ENCODE data around the gene ADGRG1.
"Not testable (repeated sequence)": the region's sequence is repeated elsewhere in the genome, so short reads cannot be mapped to it uniquely, and the experiment has no call there.

The ADGRG1 gene

DNA sequence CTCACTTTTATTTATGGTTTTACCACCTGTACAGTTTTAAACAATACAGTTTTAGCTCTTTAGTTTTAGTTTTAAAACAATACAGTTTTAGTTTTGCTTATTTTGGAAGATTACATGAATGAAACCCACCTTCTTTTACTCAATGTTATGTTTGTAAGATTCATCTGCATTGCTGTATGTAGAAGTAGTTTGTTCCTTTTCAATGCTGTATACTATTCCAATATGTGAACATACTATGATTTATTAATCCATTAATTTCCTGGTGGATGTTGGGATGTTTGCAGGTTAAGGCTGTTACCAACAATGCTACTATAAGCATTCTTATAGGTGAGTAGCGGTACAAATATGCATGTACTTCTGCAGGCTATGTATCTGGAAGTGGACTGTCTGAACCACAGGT lies 34.4 kb upstream of the ADGRG1 start:
- Histone ChIP-seq H3K9ac (ENCODE audit: low read length in 2 of 2) (no peak overlapping the region), H3K4me3 (ENCODE audit: low read length in 2 of 2) (no peak overlapping the region), H3K27me3 (ENCODE audit: control insufficient read depth in 1 of 2, insufficient read depth in 2 of 2, low read length in 2 of 2) (peaks cover 0 to 11% of the 10 kb centered on the region in 2 donors), H3K36me3 (ENCODE audit: control insufficient read depth in 2 of 2, insufficient read depth in 2 of 2, low read length in 2 of 2) (no peaks in the 10 kb centered on the region), H3K4me1 (ENCODE audit: control insufficient read depth, insufficient read depth, low read length) (no peaks in the 10 kb centered on the region), H3K27ac (ENCODE audit: low read length) (no peak overlapping the region), H3K9me3 (ENCODE audit: control insufficient read depth in 2 of 2, low read length in 2 of 2) (no peaks in the 10 kb centered on the region)

- Histone ChIP-seq H3K36me3 (ENCODE audit: control insufficient read depth in 2 of 2, insufficient read depth in 2 of 2, low read length in 2 of 2) (no peaks in the 10 kb centered on the region), H3K4me1 (ENCODE audit: control insufficient read depth, insufficient read depth, low read length) (no peaks in the 10 kb centered on the region), H3K27ac (ENCODE audit: low read length) (no peak overlapping the region), H3K27me3 (ENCODE audit: control insufficient read depth in 1 of 2, insufficient read depth in 2 of 2, low read length in 2 of 2) (peaks cover 0 to 11% of the 10 kb centered on the region in 2 donors), H3K4me3 (ENCODE audit: low read length in 2 of 2) (no peak overlapping the region), H3K9me3 (ENCODE audit: control insufficient read depth in 2 of 2, low read length in 2 of 2) (no peaks in the 10 kb centered on the region), H3K9ac (ENCODE audit: low read length in 2 of 2) (no peak overlapping the region)
Measured at GRCh38 chr16:57594531-57595031, 33.8 kb upstream of the ADGRG1 start.

DNA sequence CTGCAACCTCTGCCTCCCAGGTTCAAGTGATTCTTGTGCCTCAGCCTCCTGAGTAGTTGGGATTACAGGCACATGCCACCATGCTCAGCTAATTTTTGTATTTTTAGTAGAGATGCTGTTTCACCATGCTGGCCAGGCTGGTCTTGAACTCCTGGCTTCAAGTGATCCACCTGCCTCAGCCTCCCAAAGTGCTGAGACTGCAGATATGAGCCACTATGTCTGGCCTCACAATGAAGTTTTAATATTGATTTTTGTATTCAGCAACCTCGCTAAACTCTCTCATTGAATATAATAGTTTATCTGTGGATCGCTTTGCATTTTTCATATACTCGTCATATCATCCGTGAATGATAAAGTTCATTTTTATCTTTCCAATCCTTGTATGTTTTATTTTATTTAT lies 32.2 kb upstream of the ADGRG1 start:
- not testable (repeated sequence) for H3K4me1 ChIP-seq (ENCODE audit: control insufficient read depth, insufficient read depth, low read length); H3K4me3 ChIP-seq (ENCODE audit: low read length in 2 of 2); H3K27ac ChIP-seq (ENCODE audit: low read length); H3K9me3 ChIP-seq (ENCODE audit: control insufficient read depth in 2 of 2, low read length in 2 of 2); H3K36me3 ChIP-seq (ENCODE audit: control insufficient read depth in 2 of 2, insufficient read depth in 2 of 2, low read length in 2 of 2); H3K9ac ChIP-seq (ENCODE audit: low read length in 2 of 2)
- peaks cover 9 to 15% of the 10 kb centered on the region in 2 donors for H3K27me3 ChIP-seq (ENCODE audit: control insufficient read depth in 1 of 2, insufficient read depth in 2 of 2, low read length in 2 of 2)

DNA sequence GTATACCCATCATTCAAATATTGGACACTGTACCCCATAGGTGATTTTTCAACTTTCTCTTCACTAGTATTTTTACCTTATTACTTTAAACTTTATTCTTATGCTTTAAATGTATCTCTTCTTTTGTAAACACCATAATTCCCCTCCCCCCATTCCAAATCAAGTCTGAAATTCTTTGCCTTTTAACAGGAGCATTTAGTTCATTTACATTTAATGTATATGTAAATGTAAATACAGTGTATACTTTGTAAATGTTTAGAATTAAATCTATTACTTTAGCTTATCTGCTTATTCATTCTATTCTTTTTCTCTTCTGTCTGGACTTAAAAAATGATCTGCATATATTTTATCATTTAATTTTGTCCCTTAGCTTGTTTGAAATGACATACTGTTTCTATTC lies 30.0 kb upstream of the ADGRG1 start:
- Histone ChIP-seq H3K9ac (ENCODE audit: low read length in 2 of 2) (no peak overlapping the region), H3K27me3 (ENCODE audit: control insufficient read depth in 1 of 2, insufficient read depth in 2 of 2, low read length in 2 of 2) (peaks cover 9 to 17% of the 10 kb centered on the region in 2 donors), H3K9me3 (ENCODE audit: control insufficient read depth in 2 of 2, low read length in 2 of 2) (no peaks in the 10 kb centered on the region), H3K4me1 (ENCODE audit: control insufficient read depth, insufficient read depth, low read length) (no peaks in the 10 kb centered on the region), H3K4me3 (ENCODE audit: low read length in 2 of 2) (no peak overlapping the region), H3K27ac (ENCODE audit: low read length) (no peak overlapping the region), H3K36me3 (ENCODE audit: control insufficient read depth in 2 of 2, insufficient read depth in 2 of 2, low read length in 2 of 2) (no peaks in the 10 kb centered on the region)

DNA sequence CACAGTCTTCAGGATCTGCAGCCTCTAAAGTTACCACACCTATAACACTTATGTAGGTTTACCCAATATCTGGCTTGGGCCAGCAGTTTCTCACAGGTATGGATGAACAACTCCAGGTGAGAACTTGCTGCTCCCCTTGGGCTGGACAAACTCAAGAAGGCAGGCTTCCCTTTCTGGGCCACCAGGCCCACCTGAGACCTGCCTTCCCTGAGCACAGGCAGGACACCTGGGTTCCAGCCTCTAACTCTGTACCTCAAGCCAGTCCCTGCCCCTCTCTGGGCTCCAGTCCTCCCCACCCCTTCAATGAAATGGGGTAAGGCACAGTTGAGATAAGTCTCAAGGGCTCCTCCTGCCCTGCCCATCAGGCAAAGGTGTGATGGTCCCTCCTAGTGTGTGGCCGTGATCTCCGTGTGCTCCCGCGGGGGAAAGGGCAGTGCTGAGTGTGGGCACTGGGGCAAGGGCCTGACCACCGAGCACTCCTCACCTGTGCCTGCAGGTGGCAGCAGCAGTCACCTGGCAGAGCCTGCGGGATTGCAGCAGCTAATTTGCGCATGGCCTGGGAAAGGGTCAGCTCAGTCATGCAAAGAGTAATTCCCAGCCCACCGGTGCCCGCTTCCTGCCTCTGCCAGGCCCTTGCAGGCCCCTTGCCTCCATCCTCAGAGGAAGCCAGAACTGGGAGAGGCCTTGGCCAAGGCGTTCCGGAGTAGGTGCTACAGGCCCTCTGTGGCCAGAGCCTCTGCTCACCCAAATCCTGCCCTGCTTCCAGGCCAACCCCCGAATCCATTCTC lies 28.2 kb upstream of the ADGRG1 start:
- Histone ChIP-seq H3K9ac (ENCODE audit: low read length in 2 of 2) (no peak overlapping the region), H3K36me3 (ENCODE audit: control insufficient read depth in 2 of 2, insufficient read depth in 2 of 2, low read length in 2 of 2) (no peaks in the 10 kb centered on the region), H3K27ac (ENCODE audit: low read length) (no peak overlapping the region), H3K4me1 (ENCODE audit: control insufficient read depth, insufficient read depth, low read length) (no peaks in the 10 kb centered on the region), H3K9me3 (ENCODE audit: control insufficient read depth in 2 of 2, low read length in 2 of 2) (no peaks in the 10 kb centered on the region), H3K27me3 (ENCODE audit: control insufficient read depth in 1 of 2, insufficient read depth in 2 of 2, low read length in 2 of 2) (peaks cover 12 to 19% of the 10 kb centered on the region in 2 donors), H3K4me3 (ENCODE audit: low read length in 2 of 2) (no peak overlapping the region)

DNA sequence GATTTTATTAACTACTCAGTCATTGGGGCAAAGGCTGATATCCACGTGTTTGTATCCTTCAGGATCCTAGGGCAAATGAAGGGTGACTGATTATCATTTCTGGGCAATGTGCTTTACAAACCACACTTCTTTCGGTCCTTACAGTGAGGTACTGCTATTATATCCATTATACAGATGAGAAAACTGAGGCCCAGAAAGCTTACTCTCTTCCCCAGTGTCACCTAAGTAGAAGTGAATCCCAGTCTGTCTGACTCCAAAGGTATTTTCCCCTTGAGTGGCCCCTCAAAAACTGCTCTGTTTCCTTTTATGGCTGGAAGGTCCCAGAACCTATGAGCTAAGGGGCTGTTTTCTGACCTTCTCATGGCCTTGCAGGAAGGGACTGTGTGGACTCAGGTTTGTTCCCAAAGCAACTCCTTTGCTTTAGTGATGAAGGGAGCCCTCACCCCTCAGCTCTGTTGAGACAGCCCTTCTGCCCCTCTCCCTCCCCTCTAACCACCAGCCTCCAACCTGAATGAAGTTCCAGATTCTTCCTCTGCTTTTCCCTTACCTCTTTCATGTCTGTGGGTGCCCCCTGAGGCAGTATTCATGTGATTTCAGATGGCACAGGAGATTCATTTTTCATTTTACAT lies 27.4 kb upstream of the ADGRG1 start:
- Histone ChIP-seq H3K36me3 (ENCODE audit: control insufficient read depth in 2 of 2, insufficient read depth in 2 of 2, low read length in 2 of 2) (no peaks in the 10 kb centered on the region), H3K9ac (ENCODE audit: low read length in 2 of 2) (no peak overlapping the region), H3K9me3 (ENCODE audit: control insufficient read depth in 2 of 2, low read length in 2 of 2) (no peaks in the 10 kb centered on the region), H3K27me3 (ENCODE audit: control insufficient read depth in 1 of 2, insufficient read depth in 2 of 2, low read length in 2 of 2) (peaks cover 12 to 19% of the 10 kb centered on the region in 2 donors), H3K27ac (ENCODE audit: low read length) (no peak overlapping the region), H3K4me3 (ENCODE audit: low read length in 2 of 2) (no peak overlapping the region), H3K4me1 (ENCODE audit: control insufficient read depth, insufficient read depth, low read length) (no peaks in the 10 kb centered on the region)

- no peaks in the 10 kb centered on the region for H3K36me3 ChIP-seq (ENCODE audit: control insufficient read depth in 2 of 2, insufficient read depth in 2 of 2, low read length in 2 of 2)
- peaks cover 12 to 19% of the 10 kb centered on the region in 2 donors for H3K27me3 ChIP-seq (ENCODE audit: control insufficient read depth in 1 of 2, insufficient read depth in 2 of 2, low read length in 2 of 2)
- H3K27ac ChIP-seq (ENCODE audit: low read length) = no peak overlapping the region
- H3K4me1 ChIP-seq (ENCODE audit: control insufficient read depth, insufficient read depth, low read length) = no peaks in the 10 kb centered on the region
- H3K9ac ChIP-seq (ENCODE audit: low read length in 2 of 2) = no peak overlapping the region
- no peak overlapping the region for H3K4me3 ChIP-seq (ENCODE audit: low read length in 2 of 2)
- H3K9me3 ChIP-seq (ENCODE audit: control insufficient read depth in 2 of 2, low read length in 2 of 2) = no peaks in the 10 kb centered on the region
Measured at GRCh38 chr16:57601801-57602478, 26.5 kb upstream of the ADGRG1 start.

- no peaks in the 10 kb centered on the region for H3K4me1 ChIP-seq (ENCODE audit: control insufficient read depth, insufficient read depth, low read length)
- peaks cover 12 to 24% of the 10 kb centered on the region in 2 donors for H3K27me3 ChIP-seq (ENCODE audit: control insufficient read depth in 1 of 2, insufficient read depth in 2 of 2, low read length in 2 of 2)
- no peak overlapping the region for H3K9ac ChIP-seq (ENCODE audit: low read length in 2 of 2)
Measured at GRCh38 chr16:57603115-57604024, 25.1 kb upstream of the ADGRG1 start.

GRCh38 chr16:57604177-57604576 lies 24.3 kb upstream of the ADGRG1 start:
- H3K9me3 ChIP-seq (ENCODE audit: control insufficient read depth in 2 of 2, low read length in 2 of 2) = no peaks in the 10 kb centered on the region
- no peak overlapping the region for H3K4me3 ChIP-seq (ENCODE audit: low read length in 2 of 2)
- no peak overlapping the region for H3K9ac ChIP-seq (ENCODE audit: low read length in 2 of 2)
- no peaks in the 10 kb centered on the region for H3K36me3 ChIP-seq (ENCODE audit: control insufficient read depth in 2 of 2, insufficient read depth in 2 of 2, low read length in 2 of 2)
- H3K27ac ChIP-seq (ENCODE audit: low read length) = no peak overlapping the region
- no peaks in the 10 kb centered on the region for H3K4me1 ChIP-seq (ENCODE audit: control insufficient read depth, insufficient read depth, low read length)
- H3K27me3 ChIP-seq (ENCODE audit: control insufficient read depth in 1 of 2, insufficient read depth in 2 of 2, low read length in 2 of 2) = peaks cover 12 to 24% of the 10 kb centered on the region in 2 donors

More at GRCh38 chr16:57603115-57604024, 25.1 kb upstream of the ADGRG1 start:
- Histone ChIP-seq H3K4me3 (ENCODE audit: low read length in 2 of 2) (no peak overlapping the region), H3K9me3 (ENCODE audit: control insufficient read depth in 2 of 2, low read length in 2 of 2) (no peaks in the 10 kb centered on the region), H3K27ac (ENCODE audit: low read length) (no peak overlapping the region), H3K36me3 (ENCODE audit: control insufficient read depth in 2 of 2, insufficient read depth in 2 of 2, low read length in 2 of 2) (no peaks in the 10 kb centered on the region)
